HS-27A (cell line): Measurements from ENCODE around the gene TXLNB.
"Not testable (repeated sequence)": the region's sequence is repeated elsewhere in the genome, so short reads cannot be mapped to it uniquely, and the experiment has no call there.

Source experiments
- DNase-seq: peaks from one replicate; pipeline ENCODE4 v3.0.0-alpha.2; 2012; ENCODE audit warnings: low read depth, missing footprints

TXLNB gene

GRCh38 chr6:139234193-139234592, 57.6 kb downstream of the TXLNB start:
- DNase-seq = not testable (repeated sequence)

GRCh38 chr6:139231206-139231605, 60.6 kb downstream of the TXLNB start:
- DNase-seq = no peak

GRCh38 chr6:139230391-139230840, 61.4 kb downstream of the TXLNB start:
- DNase-seq = no peak

- DNase-seq = not testable (repeated sequence)
Observed at GRCh38 chr6:139228387-139228786, 63.4 kb downstream of the TXLNB start.

- no peak for DNase-seq
Observed at GRCh38 chr6:139219746-139220145, 72.1 kb downstream of the TXLNB start.

- peak; percentile 55 for DNase-seq
Observed at GRCh38 chr6:139219271-139219729, 72.5 kb downstream of the TXLNB start.

GRCh38 chr6:139212460-139212859, 79.3 kb downstream of the TXLNB start:
- DNase-seq = not testable (repeated sequence)

GRCh38 chr6:139210766-139211165, 81.0 kb downstream of the TXLNB start:
- DNase-seq = not testable (repeated sequence)

GRCh38 chr6:139205843-139206242, 86.0 kb downstream of the TXLNB start:
- DNase-seq = no peak

GRCh38 chr6:139204978-139205377, 86.8 kb downstream of the TXLNB start:
- DNase-seq = no peak

GRCh38 chr6:139201378-139201777, 90.4 kb downstream of the TXLNB start:
- no peak for DNase-seq

- no peak for DNase-seq
Observed at GRCh38 chr6:139198529-139199288, 93.1 kb downstream of the TXLNB start.

GRCh38 chr6:139194740-139195139, 97.1 kb downstream of the TXLNB start:
- no peak for DNase-seq
